Right atrium auricular region (tissue), 2 donors: Measurements from ENCODE around the gene PDGFC. TPM values are rescaled to one million over a fixed set of nuclear protein-coding genes. Genes with fewer than 3 reads are reported as not detected.

ENCODE experiments used
- DNase-seq: peaks from one replicate; pipeline ENCODE4 v3.0.0-alpha.2; 2019; ENCODE audit warnings: low spot score
- H3K27ac ChIP-seq, 2 donors: fragments of 200-600 bp; sonication (generic); 1 replicate in 1 of 2; 2 replicates in 1 of 2; pipeline ENCODE4 v1.5.1; 2016 to 2019
- H3K27me3 ChIP-seq, 2 donors: fragments of 200-600 bp; sonication (generic); one replicate each; pipeline versions ENCODE4 v1.5.1 to v1.6.0; 2017 to 2019
- H3K36me3 ChIP-seq: fragments of 200-600 bp; sonication (generic); one replicate; pipeline ENCODE4 v1.5.1; 2016
- H3K4me1 ChIP-seq, 2 donors: fragments of 200-600 bp; sonication (generic); one replicate each; pipeline versions ENCODE4 v1.5.1 to v1.6.0; 2017 to 2019
- H3K4me3 ChIP-seq, 2 donors: fragments of 200-600 bp; sonication (generic); 1 replicate in 1 of 2; 2 replicates in 1 of 2; pipeline ENCODE4 v1.5.1; 2017 to 2019; ENCODE audit warnings: mild to moderate bottlenecking in 1 of 2, moderate library complexity in 1 of 2
- H3K9me3 ChIP-seq, 2 donors: fragments of 200-600 bp; sonication (generic); one replicate each; pipeline ENCODE4 v1.5.1; 2019
- total RNA-seq, 2 donors: library from RNA; depleted of rRNA; stranded (reverse); fragments of >200 nt; gene quantifications; one replicate each; pipeline ENCODE4 v1.1.0, GENCODE V29; 2016
- TF ChIP-seq, protein P1 (sequence below), 2 donors: fragments of 200-600 bp; sonication (generic); IDR thresholded peaks; one replicate each; pipeline ENCODE4 v1.5.1; 2019; ENCODE audit warnings: antibody characterized with exemption in 2 of 2

The PDGFC gene
- total RNA-seq, 2 donors from 2014 or later = 17.0 to 17.1 TPM

GRCh38 chr4:156945532-156945931 lies 26.1 kb downstream of the PDGFC start:
- H3K9me3 ChIP-seq = no peaks in the 10 kb centered on the region
- H3K4me3 ChIP-seq = no peak overlapping the region

GRCh38 chr4:156942991-156943390 lies 28.6 kb downstream of the PDGFC start:
- Histone ChIP-seq H3K27me3 (no peaks in the 10 kb centered on the region), H3K9me3 (no peaks in the 10 kb centered on the region), H3K4me3 (no peak overlapping the region), H3K36me3 (no peaks in the 10 kb centered on the region), H3K27ac (peak overlapping the region in 1 of 2 donors; percentile 79), H3K4me1 (peaks cover 0 to 51% of the 10 kb centered on the region in 2 donors)
- TF ChIP-seq, protein P1, sequence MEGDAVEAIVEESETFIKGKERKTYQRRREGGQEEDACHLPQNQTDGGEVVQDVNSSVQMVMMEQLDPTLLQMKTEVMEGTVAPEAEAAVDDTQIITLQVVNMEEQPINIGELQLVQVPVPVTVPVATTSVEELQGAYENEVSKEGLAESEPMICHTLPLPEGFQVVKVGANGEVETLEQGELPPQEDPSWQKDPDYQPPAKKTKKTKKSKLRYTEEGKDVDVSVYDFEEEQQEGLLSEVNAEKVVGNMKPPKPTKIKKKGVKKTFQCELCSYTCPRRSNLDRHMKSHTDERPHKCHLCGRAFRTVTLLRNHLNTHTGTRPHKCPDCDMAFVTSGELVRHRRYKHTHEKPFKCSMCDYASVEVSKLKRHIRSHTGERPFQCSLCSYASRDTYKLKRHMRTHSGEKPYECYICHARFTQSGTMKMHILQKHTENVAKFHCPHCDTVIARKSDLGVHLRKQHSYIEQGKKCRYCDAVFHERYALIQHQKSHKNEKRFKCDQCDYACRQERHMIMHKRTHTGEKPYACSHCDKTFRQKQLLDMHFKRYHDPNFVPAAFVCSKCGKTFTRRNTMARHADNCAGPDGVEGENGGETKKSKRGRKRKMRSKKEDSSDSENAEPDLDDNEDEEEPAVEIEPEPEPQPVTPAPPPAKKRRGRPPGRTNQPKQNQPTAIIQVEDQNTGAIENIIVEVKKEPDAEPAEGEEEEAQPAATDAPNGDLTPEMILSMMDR (IDR thresholded peaks at IDR 0.05) = no peak
- no peak for DNase-seq

More at GRCh38 chr4:156945532-156945931, 26.1 kb downstream of the PDGFC start:
- TF ChIP-seq, protein P1 (IDR thresholded peaks at IDR 0.05) = no peak
- Histone ChIP-seq H3K36me3 (no peaks in the 10 kb centered on the region), H3K27ac (peak overlapping the region; percentile 65 to 79), H3K27me3 (no peaks in the 10 kb centered on the region), H3K4me1 (peaks cover 0 to 71% of the 10 kb centered on the region in 2 donors)
- no peak for DNase-seq

GRCh38 chr4:156941940-156942548 lies 29.6 kb downstream of the PDGFC start:
- H3K36me3 ChIP-seq = no peaks in the 10 kb centered on the region
- TF ChIP-seq, protein P1 (IDR thresholded peaks at IDR 0.05) = no peak
- no peaks in the 10 kb centered on the region for H3K9me3 ChIP-seq
- H3K4me1 ChIP-seq = peaks cover 0 to 43% of the 10 kb centered on the region in 2 donors
- no peaks in the 10 kb centered on the region for H3K27me3 ChIP-seq
- peak overlapping the region; percentile 33 to 52 for H3K27ac ChIP-seq
- no peak for DNase-seq
- H3K4me3 ChIP-seq = peak overlapping the region; percentile 5 to 10

- no peak for DNase-seq
- H3K27ac ChIP-seq = no peak overlapping the region
- TF ChIP-seq, protein P1 (IDR thresholded peaks at IDR 0.05) = no peak
- H3K9me3 ChIP-seq = no peaks in the 10 kb centered on the region
- no peaks in the 10 kb centered on the region for H3K27me3 ChIP-seq
- no peaks in the 10 kb centered on the region for H3K36me3 ChIP-seq
- H3K4me1 ChIP-seq = peaks cover 0 to 22% of the 10 kb centered on the region in 2 donors
- no peak overlapping the region for H3K4me3 ChIP-seq
Measured at GRCh38 chr4:156939801-156940200, 31.8 kb downstream of the PDGFC start.

DNA sequence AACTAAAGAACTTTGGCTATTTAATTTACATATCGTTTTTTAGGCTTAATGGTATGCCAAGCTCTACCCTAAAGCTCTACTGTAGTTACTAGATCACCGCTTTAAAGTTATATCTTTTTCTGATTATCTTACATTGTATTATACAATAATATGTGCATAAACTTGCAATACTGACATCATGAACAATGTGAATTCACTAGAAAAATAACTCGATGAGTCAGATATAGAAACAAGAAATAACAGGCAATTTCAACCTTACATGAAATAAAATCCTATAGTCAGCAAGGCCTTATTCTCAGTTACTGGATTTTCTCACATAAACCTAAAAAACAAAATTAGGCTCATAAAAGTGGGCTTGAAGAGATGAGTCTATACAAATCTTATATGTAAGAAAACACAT lies 32.5 kb downstream of the PDGFC start:
- Histone ChIP-seq H3K27me3 (no peaks in the 10 kb centered on the region), H3K4me1 (peaks cover 0 to 16% of the 10 kb centered on the region in 2 donors)

More for the DNA sequence above, 32.5 kb downstream of the PDGFC start:
- DNase-seq = no peak
- Histone ChIP-seq H3K27ac (no peak overlapping the region), H3K9me3 (no peaks in the 10 kb centered on the region), H3K36me3 (no peaks in the 10 kb centered on the region), H3K4me3 (no peak overlapping the region)
- TF ChIP-seq, protein P1 (IDR thresholded peaks at IDR 0.05) = no peak
